Gastroesophageal sphincter (tissue), 3 donors: ENCODE results near the gene GTF2H1.

ENCODE experiments used
- POLR2AphosphoS5 ChIP-seq: sonication (generic); formaldehyde crosslinking; IDR thresholded peaks from one replicate; pipeline ENCODE4 v1.6.1; 2017; ENCODE audit warnings: antibody characterized with exemption
- TF ChIP-seq, protein P1 (sequence below), 4 experiments: fragments of 200-600 bp in 2 of 4; fragments of 450-650 bp in 2 of 4; sonication (generic) in 1 of 4; IDR thresholded peaks; one replicate each; pipeline ENCODE4 v1.5.1; 2017 to 2019; ENCODE audit warnings: antibody characterized with exemption in 4 of 4, mild to moderate bottlenecking in 2 of 4, moderate library complexity in 2 of 4

DNA sequence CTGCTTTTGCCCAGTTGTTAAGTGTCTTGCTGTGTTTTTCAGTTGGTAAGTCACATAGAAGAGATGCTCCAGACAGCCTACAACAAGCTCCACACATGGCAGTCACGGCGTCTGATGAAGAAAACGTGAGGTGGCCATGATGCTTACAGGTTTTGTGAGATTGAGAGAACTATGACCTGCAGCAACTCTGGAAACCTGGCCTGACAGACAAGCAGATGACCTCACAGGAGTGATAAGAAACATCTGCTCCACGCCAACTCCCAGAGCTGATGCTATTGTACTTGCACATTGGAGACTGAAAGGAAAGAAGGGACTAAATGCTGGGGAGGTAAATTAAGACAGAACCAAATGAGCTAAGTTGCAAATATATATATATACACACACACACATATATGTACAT lies 43.4 kb downstream of the GTF2H1 start:
- TF ChIP-seq, protein P1, sequence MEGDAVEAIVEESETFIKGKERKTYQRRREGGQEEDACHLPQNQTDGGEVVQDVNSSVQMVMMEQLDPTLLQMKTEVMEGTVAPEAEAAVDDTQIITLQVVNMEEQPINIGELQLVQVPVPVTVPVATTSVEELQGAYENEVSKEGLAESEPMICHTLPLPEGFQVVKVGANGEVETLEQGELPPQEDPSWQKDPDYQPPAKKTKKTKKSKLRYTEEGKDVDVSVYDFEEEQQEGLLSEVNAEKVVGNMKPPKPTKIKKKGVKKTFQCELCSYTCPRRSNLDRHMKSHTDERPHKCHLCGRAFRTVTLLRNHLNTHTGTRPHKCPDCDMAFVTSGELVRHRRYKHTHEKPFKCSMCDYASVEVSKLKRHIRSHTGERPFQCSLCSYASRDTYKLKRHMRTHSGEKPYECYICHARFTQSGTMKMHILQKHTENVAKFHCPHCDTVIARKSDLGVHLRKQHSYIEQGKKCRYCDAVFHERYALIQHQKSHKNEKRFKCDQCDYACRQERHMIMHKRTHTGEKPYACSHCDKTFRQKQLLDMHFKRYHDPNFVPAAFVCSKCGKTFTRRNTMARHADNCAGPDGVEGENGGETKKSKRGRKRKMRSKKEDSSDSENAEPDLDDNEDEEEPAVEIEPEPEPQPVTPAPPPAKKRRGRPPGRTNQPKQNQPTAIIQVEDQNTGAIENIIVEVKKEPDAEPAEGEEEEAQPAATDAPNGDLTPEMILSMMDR (IDR thresholded peaks at IDR 0.05), result no peak
- no peak for TF ChIP-seq POLR2AphosphoS5
